ENCODE measurements around the gene FLT1. TPM values are rescaled to one million over a fixed set of nuclear protein-coding genes. Genes with fewer than 3 reads are reported as not detected.

The FLT1 gene
- total and polyA plus RNA-seq, 7 experiments from 2014 or later = 1.7 to 2.7 (median 2.2) TPM

DNA sequence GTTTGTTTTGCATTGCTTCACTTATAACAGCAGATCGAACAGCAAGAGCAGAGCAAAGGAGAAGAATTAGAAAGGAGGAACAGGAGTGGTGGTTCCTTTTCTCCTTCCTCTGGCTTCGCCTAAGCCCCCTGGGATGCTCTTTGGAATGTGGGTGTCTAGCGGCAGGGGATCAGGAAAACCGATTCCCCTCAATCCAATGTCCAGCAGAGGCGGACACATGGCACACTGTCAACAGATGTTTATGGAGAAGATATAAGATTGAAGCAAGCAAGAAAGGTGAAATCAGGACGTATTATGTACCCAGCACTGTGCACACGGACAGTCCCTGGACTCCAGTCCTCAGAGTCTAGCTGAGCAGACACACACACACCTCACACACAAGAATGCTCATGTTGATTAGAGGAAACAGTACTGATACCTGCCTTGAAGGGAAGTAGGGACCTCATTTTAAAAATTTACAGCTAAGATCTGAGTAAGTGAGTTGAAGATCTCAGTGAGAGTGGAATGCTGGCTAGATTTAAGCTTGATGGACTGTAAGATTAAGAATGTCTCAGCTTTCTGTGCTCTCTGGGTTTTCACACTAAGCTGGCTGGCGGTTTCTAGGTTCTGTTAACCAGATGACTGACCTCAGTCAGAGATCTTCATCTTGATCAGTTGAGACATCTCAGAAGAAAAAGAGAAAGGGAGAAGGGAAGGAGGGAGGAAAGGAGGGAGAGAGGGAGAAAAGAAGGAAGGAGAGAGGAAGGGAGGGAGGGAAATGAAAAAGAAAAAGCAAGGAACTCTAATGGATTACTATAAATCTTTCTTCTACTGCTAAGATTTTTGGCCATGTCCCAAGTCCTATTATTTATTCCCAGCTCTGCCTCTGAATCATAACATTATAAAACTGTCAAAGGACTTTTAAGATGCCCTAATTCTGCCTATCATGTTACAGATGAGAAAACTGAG is 44.8 kb downstream of the FLT1 start:
- Histone ChIP-seq H3K4me3 (ENCODE audit: low read length) (no peak overlapping the region), H3K4me1 (ENCODE audit: control insufficient read depth in 2 of 2, insufficient read depth in 2 of 2, low read length in 2 of 2) (no peaks in the 10 kb centered on the region), H3K36me3 (ENCODE audit: control insufficient read depth in 2 of 3, insufficient read depth in 3 of 3, low read length in 3 of 3) (no peaks in the 10 kb centered on the region), H3K27ac (ENCODE audit: low read depth, low read length) (no peak overlapping the region), H3K27me3 (ENCODE audit: control insufficient read depth in 2 of 2, insufficient read depth in 2 of 2, low read length in 2 of 2) (no peaks in the 10 kb centered on the region), H3K9me3 (ENCODE audit: control insufficient read depth in 2 of 3, low read length in 3 of 3) (no peaks in the 10 kb centered on the region)
- ATAC-seq (no peak), DNase-seq (no peak)
- peaks cover 0 to 29% (median 12%) of the 10 kb centered on the region in 11 donors for H3K9me3 Mint-ChIP-seq
- POLR2A ChIA-PET = no interaction called here
- peaks cover 0 to 26% (median 9%) of the 10 kb centered on the region in 5 donors for H3K36me3 Mint-ChIP-seq
- intact Hi-C loops (cut with micrococcal nuclease) = no loop called here
- CTCF ChIA-PET = no interaction called here
- no peak overlapping the region for H3K27ac Mint-ChIP-seq
- H3K4me3 Mint-ChIP-seq = no peak overlapping the region
- H3K27me3 Mint-ChIP-seq = peaks cover 0 to 8% (median 5%) of the 10 kb centered on the region in 5 donors
- H3K4me1 Mint-ChIP-seq = no peaks in the 10 kb centered on the region

GRCh38 chr13:28448651-28449358 is 46.1 kb downstream of the FLT1 start:
- H3K36me3 Mint-ChIP-seq = peaks cover 0 to 30% (median 9%) of the 10 kb centered on the region in 5 donors
- no peak overlapping the region for H3K4me3 Mint-ChIP-seq
- no peak overlapping the region for H3K27ac Mint-ChIP-seq
- ChIA-PET POLR2A (no interaction called here), CTCF (no interaction called here)
- no peaks in the 10 kb centered on the region for H3K27me3 ChIP-seq (ENCODE audit: control insufficient read depth in 2 of 2, insufficient read depth in 2 of 2, low read length in 2 of 2)
- H3K27me3 Mint-ChIP-seq = peaks cover 0 to 11% (median 5%) of the 10 kb centered on the region in 5 donors
- H3K4me1 ChIP-seq (ENCODE audit: control insufficient read depth in 2 of 2, insufficient read depth in 2 of 2, low read length in 2 of 2) = no peaks in the 10 kb centered on the region
- H3K27ac ChIP-seq (ENCODE audit: low read depth, low read length) = no peak overlapping the region
- H3K4me3 ChIP-seq (ENCODE audit: low read length) = no peak overlapping the region
- no peaks in the 10 kb centered on the region for H3K9me3 ChIP-seq (ENCODE audit: control insufficient read depth in 2 of 3, low read length in 3 of 3)
- no peak for ATAC-seq
- H3K4me1 Mint-ChIP-seq = no peaks in the 10 kb centered on the region
- no peaks in the 10 kb centered on the region for H3K36me3 ChIP-seq (ENCODE audit: control insufficient read depth in 2 of 3, insufficient read depth in 3 of 3, low read length in 3 of 3)
- no peak for DNase-seq
- H3K9me3 Mint-ChIP-seq = peaks cover 3 to 37% (median 12%) of the 10 kb centered on the region in 11 donors
- intact Hi-C loops (cut with micrococcal nuclease) = no loop called here

DNA sequence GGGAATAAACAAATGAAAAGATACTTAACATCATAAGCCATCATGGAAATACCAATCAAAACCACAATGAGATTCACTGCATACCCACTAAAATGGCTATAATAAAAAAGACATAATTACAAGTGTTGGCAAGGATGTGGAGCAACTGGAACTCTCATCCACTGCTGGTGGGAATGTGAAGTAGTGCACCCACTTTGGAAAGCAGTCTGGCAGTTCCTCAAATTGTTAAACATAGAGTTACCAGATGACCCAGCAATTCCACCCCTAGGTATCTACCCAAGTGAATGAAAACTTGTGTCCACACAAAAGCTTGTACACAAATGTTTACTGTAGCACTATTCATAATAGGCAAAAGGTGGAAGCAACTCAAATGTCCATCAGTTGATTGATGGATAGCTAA is 46.9 kb downstream of the FLT1 start:
- Mint-ChIP-seq H3K27ac (no peak overlapping the region), H3K27me3 (peaks cover 0 to 16% (median 8%) of the 10 kb centered on the region in 5 donors), H3K4me1 (no peaks in the 10 kb centered on the region), H3K4me3 (no peak overlapping the region), H3K9me3 (peaks cover 4 to 42% (median 12%) of the 10 kb centered on the region in 11 donors), H3K36me3 (peaks cover 0 to 31% (median 9%) of the 10 kb centered on the region in 5 donors)
- Histone ChIP-seq H3K27me3 (ENCODE audit: control insufficient read depth in 2 of 2, insufficient read depth in 2 of 2, low read length in 2 of 2) (no peaks in the 10 kb centered on the region), H3K9me3 (ENCODE audit: control insufficient read depth in 2 of 3, low read length in 3 of 3) (no peaks in the 10 kb centered on the region), H3K4me3 (ENCODE audit: low read length) (no peak overlapping the region), H3K27ac (ENCODE audit: low read depth, low read length) (no peak overlapping the region), H3K4me1 (ENCODE audit: control insufficient read depth in 2 of 2, insufficient read depth in 2 of 2, low read length in 2 of 2) (no peaks in the 10 kb centered on the region), H3K36me3 (ENCODE audit: control insufficient read depth in 2 of 3, insufficient read depth in 3 of 3, low read length in 3 of 3) (no peaks in the 10 kb centered on the region)
- intact Hi-C loops (cut with micrococcal nuclease) = no loop called here
- CTCF ChIA-PET = no interaction called here
- POLR2A ChIA-PET = no interaction called here
- DNase-seq (no peak), ATAC-seq (no peak)

GRCh38 chr13:28447206-28447605 is 47.7 kb downstream of the FLT1 start:
- intact Hi-C loops (cut with micrococcal nuclease) = no loop called here
- H3K27me3 ChIP-seq (ENCODE audit: control insufficient read depth in 2 of 2, insufficient read depth in 2 of 2, low read length in 2 of 2) = no peaks in the 10 kb centered on the region
- POLR2A ChIA-PET = no interaction called here
- no peak overlapping the region for H3K4me3 ChIP-seq (ENCODE audit: low read length)
- no peaks in the 10 kb centered on the region for H3K4me1 ChIP-seq (ENCODE audit: control insufficient read depth in 2 of 2, insufficient read depth in 2 of 2, low read length in 2 of 2)
- no peak overlapping the region for H3K27ac ChIP-seq (ENCODE audit: low read depth, low read length)
- Mint-ChIP-seq H3K4me3 (no peak overlapping the region), H3K27ac (no peak overlapping the region), H3K36me3 (peaks cover 0 to 37% (median 9%) of the 10 kb centered on the region in 5 donors), H3K27me3 (peaks cover 0 to 21% (median 12%) of the 10 kb centered on the region in 5 donors), H3K4me1 (no peaks in the 10 kb centered on the region), H3K9me3 (peaks cover 4 to 42% (median 12%) of the 10 kb centered on the region in 11 donors)
- no peaks in the 10 kb centered on the region for H3K9me3 ChIP-seq (ENCODE audit: control insufficient read depth in 2 of 3, low read length in 3 of 3)
- ATAC-seq (no peak), DNase-seq (no peak)
- H3K36me3 ChIP-seq (ENCODE audit: control insufficient read depth in 2 of 3, insufficient read depth in 3 of 3, low read length in 3 of 3) = no peaks in the 10 kb centered on the region
- CTCF ChIA-PET = interaction anchor here (0.5 kb wide), 1 partner anchor 55 kb away, joined by 3 read pairs; no protein-coding TSS in a partner anchor

DNA sequence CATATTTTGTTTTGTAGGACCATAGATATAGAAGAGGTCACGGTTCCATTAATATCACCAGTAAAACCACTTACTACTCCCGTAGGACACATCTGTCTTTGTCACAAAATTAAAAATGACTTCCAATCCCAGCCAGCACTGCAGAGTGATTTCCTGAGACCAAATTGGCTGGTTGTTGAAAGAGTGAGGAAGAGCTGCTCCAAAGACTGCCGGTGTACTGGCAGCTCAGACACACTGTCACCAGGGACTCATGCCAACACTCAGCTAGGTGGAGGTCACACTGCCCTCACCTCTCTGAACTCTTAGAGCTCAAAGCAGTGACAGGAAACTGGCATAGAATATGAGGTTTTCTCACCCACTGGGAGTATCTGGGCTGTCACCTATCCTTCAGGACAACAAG is 52.1 kb downstream of the FLT1 start:
- CTCF ChIA-PET = no interaction called here
- H3K36me3 ChIP-seq (ENCODE audit: control insufficient read depth in 2 of 3, insufficient read depth in 3 of 3, low read length in 3 of 3) = no peaks in the 10 kb centered on the region
- intact Hi-C loops (cut with micrococcal nuclease) = no loop called here

DNA sequence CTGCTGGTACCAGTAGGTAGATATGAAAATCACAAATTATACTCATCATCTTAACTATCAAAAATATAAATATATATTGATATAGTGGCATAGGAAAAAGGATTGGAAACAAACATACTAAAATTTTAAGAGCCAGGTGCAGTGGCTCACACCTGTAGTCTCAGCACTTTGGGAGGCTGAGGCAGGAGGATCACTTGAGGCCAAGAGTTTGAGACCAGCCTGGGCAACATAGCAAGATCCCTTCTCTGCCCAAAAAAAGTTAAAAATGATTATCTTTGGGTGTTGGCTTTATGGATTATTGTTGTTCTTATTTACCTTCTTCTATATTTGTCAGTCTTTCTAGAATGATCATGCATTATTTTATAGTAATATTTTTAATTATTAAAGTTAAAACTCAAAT is 53.4 kb downstream of the FLT1 start:
- H3K27me3 ChIP-seq (ENCODE audit: control insufficient read depth in 2 of 2, insufficient read depth in 2 of 2, low read length in 2 of 2) = no peaks in the 10 kb centered on the region
- no peak for ATAC-seq
- H3K36me3 Mint-ChIP-seq = peaks cover 0 to 17% (median 6%) of the 10 kb centered on the region in 5 donors
- intact Hi-C loops (cut with micrococcal nuclease) = no loop called here
- ChIA-PET POLR2A (no interaction called here), CTCF (no interaction called here)
- H3K4me3 Mint-ChIP-seq = no peak overlapping the region
- H3K4me1 Mint-ChIP-seq = no peaks in the 10 kb centered on the region
- H3K4me3 ChIP-seq (ENCODE audit: low read length) = no peak overlapping the region
- H3K9me3 Mint-ChIP-seq = peaks cover 0 to 21% (median 12%) of the 10 kb centered on the region in 11 donors
- H3K27me3 Mint-ChIP-seq = peaks cover 0 to 28% (median 13%) of the 10 kb centered on the region in 5 donors
- DNase-seq = no peak
- no peaks in the 10 kb centered on the region for H3K4me1 ChIP-seq (ENCODE audit: control insufficient read depth in 2 of 2, insufficient read depth in 2 of 2, low read length in 2 of 2)
- no peak overlapping the region for H3K27ac ChIP-seq (ENCODE audit: low read depth, low read length)
- H3K27ac Mint-ChIP-seq = no peak overlapping the region
- H3K9me3 ChIP-seq (ENCODE audit: control insufficient read depth in 2 of 3, low read length in 3 of 3) = no peaks in the 10 kb centered on the region
- no peaks in the 10 kb centered on the region for H3K36me3 ChIP-seq (ENCODE audit: control insufficient read depth in 2 of 3, insufficient read depth in 3 of 3, low read length in 3 of 3)

More for the DNA sequence above, 52.1 kb downstream of the FLT1 start:
- H3K4me1 Mint-ChIP-seq = no peaks in the 10 kb centered on the region
- H3K4me1 ChIP-seq (ENCODE audit: control insufficient read depth in 2 of 2, insufficient read depth in 2 of 2, low read length in 2 of 2) = no peaks in the 10 kb centered on the region
- DNase-seq = no peak
- H3K4me3 Mint-ChIP-seq = no peak overlapping the region
- no peak overlapping the region for H3K4me3 ChIP-seq (ENCODE audit: low read length)
- H3K9me3 Mint-ChIP-seq = peaks cover 0 to 25% (median 14%) of the 10 kb centered on the region in 11 donors
- H3K27ac Mint-ChIP-seq = peak overlapping the region in 1 of 9 donors; percentile 77
- H3K27ac ChIP-seq (ENCODE audit: low read depth, low read length) = no peak overlapping the region
- H3K9me3 ChIP-seq (ENCODE audit: control insufficient read depth in 2 of 3, low read length in 3 of 3) = no peaks in the 10 kb centered on the region
- H3K27me3 ChIP-seq (ENCODE audit: control insufficient read depth in 2 of 2, insufficient read depth in 2 of 2, low read length in 2 of 2) = no peaks in the 10 kb centered on the region
- H3K27me3 Mint-ChIP-seq = peaks cover 0 to 28% (median 13%) of the 10 kb centered on the region in 5 donors
- POLR2A ChIA-PET = no interaction called here
- ATAC-seq = no peak
- H3K36me3 Mint-ChIP-seq = peaks cover 0 to 15% (median 6%) of the 10 kb centered on the region in 5 donors

All from naive thymus-derived CD4-positive, alpha-beta T cell (primary cell).